HG03139 (cell line): Measurements from ENCODE around the gene RMDN2.

Experiments used
- ATAC-seq: cut with Tn5 transposase; IDR thresholded peaks from one replicate; pipeline ENCODE4 v1.9.1; 2021; ENCODE audit not compliant: unreplicated experiment

Gene RMDN2

GRCh38 chr2:38037325-38037724, 112.2 kb downstream of the RMDN2 start:
- no peak for ATAC-seq

GRCh38 chr2:38037757-38038621, 112.9 kb downstream of the RMDN2 start:
- peak; percentile 59 for ATAC-seq

GRCh38 chr2:38038682-38039081, 113.6 kb downstream of the RMDN2 start:
- no peak for ATAC-seq

- ATAC-seq, result no peak
Observed at GRCh38 chr2:38039121-38039910, 114.2 kb downstream of the RMDN2 start.

- ATAC-seq, result no peak
Observed at GRCh38 chr2:38045811-38046210, 120.7 kb downstream of the RMDN2 start.

GRCh38 chr2:38056216-38056615, 131.1 kb downstream of the RMDN2 start:
- no peak for ATAC-seq

GRCh38 chr2:38057651-38058410, 132.7 kb downstream of the RMDN2 start:
- ATAC-seq, result no peak

GRCh38 chr2:38060236-38061018, 135.3 kb downstream of the RMDN2 start:
- ATAC-seq, result no peak

- no peak for ATAC-seq
Observed at GRCh38 chr2:38064801-38065501, 139.9 kb downstream of the RMDN2 start.

GRCh38 chr2:38065502-38066135, 140.5 kb downstream of the RMDN2 start:
- no peak for ATAC-seq

- ATAC-seq, result no peak
Observed at GRCh38 chr2:38066421-38067115, 141.5 kb downstream of the RMDN2 start.
